Panc1 (cell line): ENCODE results near the gene INPP5D. TPM values are rescaled to one million over a fixed set of nuclear protein-coding genes. Genes with fewer than 3 reads are reported as not detected.

Experiments used
- ATAC-seq: fragments of 200-7000 bp; cut with Tn5 transposase; 2 replicates; pipeline ENCODE4 v1.9.1; 2020; ENCODE audit warnings: mild to moderate bottlenecking, moderate library complexity
- BruUV-seq: library from RNA; stranded (reverse); fragments of 400-500 nt; replicated peaks from 2 replicates; lab custom pipeline; 2021; lab: Mats Ljungman, UMichigan
- CTCF ChIA-PET: fragments of 300-600 bp; sonication (Branson Sonifier 250); formaldehyde crosslinking; loops from one replicate; lab custom pipeline; 2022; ENCODE audit warnings: antibody characterized with exemption; lab: Charles Lee
- POLR2A ChIA-PET: fragments of 300-600 bp; sonication (Branson Sonifier 250); formaldehyde crosslinking; loops from one replicate; lab custom pipeline; 2022; ENCODE audit warnings: antibody characterized with exemption; lab: Charles Lee
- DNase-seq: peaks from one replicate; pipeline ENCODE4 v3.0.0-alpha.2; 2010; ENCODE audit warnings: low read depth, low spot score
- H3K27ac ChIP-seq: 2 replicates; pipeline ENCODE4 v1.5.1; 2011; ENCODE audit warnings: mild to moderate bottlenecking, low read length, inconsistent platforms
- H3K27me3 ChIP-seq: fragments of 200-500 bp; sonication (Bioruptor generic); 2 replicates; pipeline ENCODE4 v1.6.0; 2014; ENCODE audit warnings: low read length, inconsistent platforms; ENCODE audit not compliant: control insufficient read depth, insufficient read depth
- H3K36me3 ChIP-seq: fragments of 200-500 bp; sonication (Bioruptor generic); 2 replicates; pipeline ENCODE4 v1.5.1; 2014; ENCODE audit warnings: inconsistent platforms, mild to moderate bottlenecking, low read length, moderate library complexity; ENCODE audit not compliant: control insufficient read depth, insufficient read depth
- H3K4me1 ChIP-seq: 2 replicates; pipeline ENCODE4 v1.5.1; 2011; ENCODE audit warnings: inconsistent platforms, mild to moderate bottlenecking, low read length, moderate library complexity; ENCODE audit not compliant: control insufficient read depth, insufficient read depth
- H3K4me3 ChIP-seq, 2 experiments: 2 replicates each; pipeline ENCODE4 v1.5.1; 2011 to 2012; ENCODE audit warnings: low read depth in 2 of 2, low read length in 2 of 2, mild to moderate bottlenecking in 2 of 2, inconsistent platforms in 1 of 2, moderate library complexity in 1 of 2
- H3K9me3 ChIP-seq: fragments of 200-500 bp; sonication (Bioruptor generic); 2 replicates; pipeline ENCODE4 v1.5.1; 2014; ENCODE audit warnings: low read depth, mild to moderate bottlenecking, inconsistent platforms, low read length, moderate library complexity; ENCODE audit not compliant: control insufficient read depth, insufficient read depth
- POLR2AphosphoS5 ChIP-seq: IDR thresholded peaks from 2 replicates; pipeline ENCODE4 v1.6.1; 2012; ENCODE audit warnings: mild to moderate bottlenecking, low read depth, low read length, moderate library complexity
- SIN3A ChIP-seq: IDR thresholded peaks from 2 replicates; pipeline ENCODE4 v1.6.1; 2012; ENCODE audit warnings: low read depth, mild to moderate bottlenecking, low read length, moderate library complexity, borderline replicate concordance; ENCODE audit not compliant: insufficient read depth
- TCF7L2 ChIP-seq: IDR thresholded peaks from 2 replicates; pipeline ENCODE4 v1.6.1; 2011; ENCODE audit warnings: mild to moderate bottlenecking, low read depth, low read length, inconsistent platforms
- in situ Hi-C: cut with HindIII; loops from 2 replicates; pipeline ENCODE4 v1.10.0; 2016; ENCODE audit warnings: low sequenced_read_pairs, low pct_unique_long_range_greater_than_20kb
- intact Hi-C: fragments of 100-400 bp; cut with micrococcal nuclease; formaldehyde crosslinking; loops from one replicate; pipeline ENCODE4 v1.10.0; 2022; ENCODE audit not compliant: unreplicated experiment
- total RNA-seq: library from RNA; stranded (reverse); gene quantifications from one replicate; pipeline ENCODE4 v1.2.1, GENCODE V29; 2021; ENCODE audit not compliant: unreplicated experiment
- TF ChIP-seq, protein P1 (sequence below): fragments of 450-650 bp; IDR thresholded peaks from 2 replicates; pipeline ENCODE4 v1.5.1; 2017; ENCODE audit warnings: mild to moderate bottlenecking
- TF ChIP-seq, protein P2 (sequence below), 2 experiments: IDR thresholded peaks; 2 replicates each; pipeline ENCODE4 v1.6.1; 2011 to 2012; ENCODE audit warnings: low read depth in 2 of 2, control low read depth in 1 of 2, low read length in 1 of 2, mild to moderate bottlenecking in 1 of 2, moderate library complexity in 1 of 2; ENCODE audit not compliant: insufficient read depth in 1 of 2

Gene INPP5D
- total RNA-seq, 1 experiment from 2014 or later = 0.39 TPM

DNA sequence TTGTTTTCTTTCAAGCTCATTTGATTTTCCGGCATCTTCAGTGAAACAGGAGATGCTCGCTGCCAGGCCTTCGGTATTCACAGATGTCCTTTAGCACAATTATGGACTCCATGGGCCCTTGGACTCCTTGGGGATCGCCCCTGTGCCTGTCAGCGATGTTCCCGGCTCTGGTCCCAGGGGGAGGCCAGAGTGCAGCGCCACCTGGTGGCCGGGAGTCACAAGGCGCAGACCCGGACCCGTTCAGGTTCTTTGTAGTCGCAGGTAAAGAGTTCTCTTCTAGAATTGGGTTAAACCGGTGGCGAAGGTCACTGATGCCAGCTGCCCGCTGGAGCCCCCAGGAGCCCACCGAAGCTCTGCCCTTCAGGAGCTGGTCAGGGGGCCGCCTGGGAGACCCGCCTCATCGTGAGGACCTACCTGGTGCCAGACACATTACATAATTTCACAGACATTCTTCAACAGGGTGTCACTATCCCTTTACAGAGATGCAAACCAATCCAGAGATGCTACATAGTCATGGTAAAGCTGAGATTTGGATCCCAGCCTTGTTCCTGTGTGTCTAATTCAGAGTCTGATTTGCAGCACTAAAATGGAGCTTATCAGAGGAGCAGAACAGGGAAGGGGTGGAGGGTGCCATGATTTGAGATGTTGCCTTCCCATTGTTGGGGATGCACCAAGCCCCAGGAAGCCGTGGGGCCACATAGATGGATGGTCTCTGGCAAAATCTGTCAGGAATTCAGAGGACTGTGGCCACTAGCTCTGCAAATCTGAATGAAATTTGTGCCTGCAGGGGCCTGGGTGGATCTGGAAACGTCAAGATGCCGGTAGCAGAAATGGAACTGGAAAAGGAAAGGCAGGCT is 6.0 kb upstream of the INPP5D start:
- ChIA-PET POLR2A (no interaction called here), CTCF (interaction anchor here (0.9 to 1.7 kb wide), 3 partner anchors 12 to 202 kb away, joined by 3 to 9 read pairs (median 6); no protein-coding TSS in a partner anchor)
- no peak for TF ChIP-seq POLR2AphosphoS5
- TF ChIP-seq, protein P1, sequence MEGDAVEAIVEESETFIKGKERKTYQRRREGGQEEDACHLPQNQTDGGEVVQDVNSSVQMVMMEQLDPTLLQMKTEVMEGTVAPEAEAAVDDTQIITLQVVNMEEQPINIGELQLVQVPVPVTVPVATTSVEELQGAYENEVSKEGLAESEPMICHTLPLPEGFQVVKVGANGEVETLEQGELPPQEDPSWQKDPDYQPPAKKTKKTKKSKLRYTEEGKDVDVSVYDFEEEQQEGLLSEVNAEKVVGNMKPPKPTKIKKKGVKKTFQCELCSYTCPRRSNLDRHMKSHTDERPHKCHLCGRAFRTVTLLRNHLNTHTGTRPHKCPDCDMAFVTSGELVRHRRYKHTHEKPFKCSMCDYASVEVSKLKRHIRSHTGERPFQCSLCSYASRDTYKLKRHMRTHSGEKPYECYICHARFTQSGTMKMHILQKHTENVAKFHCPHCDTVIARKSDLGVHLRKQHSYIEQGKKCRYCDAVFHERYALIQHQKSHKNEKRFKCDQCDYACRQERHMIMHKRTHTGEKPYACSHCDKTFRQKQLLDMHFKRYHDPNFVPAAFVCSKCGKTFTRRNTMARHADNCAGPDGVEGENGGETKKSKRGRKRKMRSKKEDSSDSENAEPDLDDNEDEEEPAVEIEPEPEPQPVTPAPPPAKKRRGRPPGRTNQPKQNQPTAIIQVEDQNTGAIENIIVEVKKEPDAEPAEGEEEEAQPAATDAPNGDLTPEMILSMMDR = peak; percentile 97
- BruUV-seq = no TSS peak
- Histone ChIP-seq H3K27me3 (no peaks in the 10 kb centered on the region), H3K36me3 (no peaks in the 10 kb centered on the region), H3K4me1 (0 out of 2 replicates have a peak, but pooled peaks cover 5% of the 10 kb centered on the region), H3K4me3 (no peak overlapping the region), H3K27ac (0 out of 2 replicates have a peak overlapping the region, but pooled peaks have one; percentile 20), H3K9me3 (no peaks in the 10 kb centered on the region)
- ATAC-seq (peak; percentile 86), DNase-seq (no peak)
- in situ Hi-C loops (no loop called here), intact Hi-C loops (no loop called here)

DNA sequence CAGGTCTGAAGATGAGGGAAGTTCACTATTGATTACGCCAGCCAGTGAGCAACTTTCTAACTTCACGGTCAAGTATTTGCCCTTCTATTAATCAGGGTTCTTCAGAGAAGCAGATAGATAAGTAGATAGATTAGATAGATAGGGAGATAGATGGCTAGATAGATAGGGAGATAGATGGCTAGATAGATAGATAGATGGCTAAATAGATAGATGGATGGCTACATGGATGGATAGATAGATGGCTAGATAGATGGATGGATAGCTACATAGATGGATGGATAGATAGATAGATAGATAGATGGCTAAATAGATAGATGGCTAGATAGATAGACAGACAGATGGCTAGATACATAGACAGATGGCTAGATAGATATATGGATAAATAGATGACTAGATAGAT is 4.8 kb upstream of the INPP5D start:
- Histone ChIP-seq H3K27me3 (no peaks in the 10 kb centered on the region), H3K27ac (no peak overlapping the region), H3K4me1 (0 out of 2 replicates have a peak, but pooled peaks cover 5% of the 10 kb centered on the region), H3K36me3 (no peaks in the 10 kb centered on the region), H3K4me3 (no peak overlapping the region), H3K9me3 (no peaks in the 10 kb centered on the region)
- BruUV-seq = no TSS peak
- in situ Hi-C loops (no loop called here), intact Hi-C loops (no loop called here)
- POLR2A ChIA-PET = interaction anchor here (0.6 kb wide), 1 partner anchor 48 kb away, joined by 3 read pairs; no protein-coding TSS in a partner anchor
- TF ChIP-seq TCF7L2 = no peak
- TF ChIP-seq, protein P2, sequence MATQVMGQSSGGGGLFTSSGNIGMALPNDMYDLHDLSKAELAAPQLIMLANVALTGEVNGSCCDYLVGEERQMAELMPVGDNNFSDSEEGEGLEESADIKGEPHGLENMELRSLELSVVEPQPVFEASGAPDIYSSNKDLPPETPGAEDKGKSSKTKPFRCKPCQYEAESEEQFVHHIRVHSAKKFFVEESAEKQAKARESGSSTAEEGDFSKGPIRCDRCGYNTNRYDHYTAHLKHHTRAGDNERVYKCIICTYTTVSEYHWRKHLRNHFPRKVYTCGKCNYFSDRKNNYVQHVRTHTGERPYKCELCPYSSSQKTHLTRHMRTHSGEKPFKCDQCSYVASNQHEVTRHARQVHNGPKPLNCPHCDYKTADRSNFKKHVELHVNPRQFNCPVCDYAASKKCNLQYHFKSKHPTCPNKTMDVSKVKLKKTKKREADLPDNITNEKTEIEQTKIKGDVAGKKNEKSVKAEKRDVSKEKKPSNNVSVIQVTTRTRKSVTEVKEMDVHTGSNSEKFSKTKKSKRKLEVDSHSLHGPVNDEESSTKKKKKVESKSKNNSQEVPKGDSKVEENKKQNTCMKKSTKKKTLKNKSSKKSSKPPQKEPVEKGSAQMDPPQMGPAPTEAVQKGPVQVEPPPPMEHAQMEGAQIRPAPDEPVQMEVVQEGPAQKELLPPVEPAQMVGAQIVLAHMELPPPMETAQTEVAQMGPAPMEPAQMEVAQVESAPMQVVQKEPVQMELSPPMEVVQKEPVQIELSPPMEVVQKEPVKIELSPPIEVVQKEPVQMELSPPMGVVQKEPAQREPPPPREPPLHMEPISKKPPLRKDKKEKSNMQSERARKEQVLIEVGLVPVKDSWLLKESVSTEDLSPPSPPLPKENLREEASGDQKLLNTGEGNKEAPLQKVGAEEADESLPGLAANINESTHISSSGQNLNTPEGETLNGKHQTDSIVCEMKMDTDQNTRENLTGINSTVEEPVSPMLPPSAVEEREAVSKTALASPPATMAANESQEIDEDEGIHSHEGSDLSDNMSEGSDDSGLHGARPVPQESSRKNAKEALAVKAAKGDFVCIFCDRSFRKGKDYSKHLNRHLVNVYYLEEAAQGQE (IDR thresholded peaks at IDR 0.05; ENCODE audit: insufficient read depth in 1 of 2, low read depth in 2 of 2, low read length in 1 of 2) = no peak
- TF ChIP-seq POLR2AphosphoS5 = no peak
- TF ChIP-seq, protein P1 = no peak
- no peak for TF ChIP-seq SIN3A
- DNase-seq (no peak), ATAC-seq (no peak)
- CTCF ChIA-PET = interaction anchor here (0.6 to 1.4 kb wide), 2 partner anchors 76 to 184 kb away, joined by 3 to 9 read pairs; no protein-coding TSS in a partner anchor
